GM12891 (cell line): ENCODE measurements around the gene P2RX4.

Source experiments
- DNase-seq: peaks from one replicate; pipeline ENCODE4 v3.0.0; 2011; ENCODE audit warnings: low spot score; ENCODE audit not compliant: insufficient read length
- FAIRE-seq: peaks from 2 replicates; lab custom pipeline; 2011; peaks lifted over from hg19 to GRCh38; lab: Jason Lieb, UNC
- PAX5 ChIP-seq: IDR thresholded peaks from 2 replicates; pipeline ENCODE4 v1.6.1; 2011; ENCODE audit warnings: low read length, moderate library complexity, mild to moderate bottlenecking; ENCODE audit not compliant: insufficient read depth, severe bottlenecking
- POLR2A ChIP-seq: IDR thresholded peaks from 2 replicates; pipeline ENCODE4 v1.6.1; 2011; ENCODE audit warnings: low read depth, low read length, control low read depth
- POLR2AphosphoS5 ChIP-seq: IDR thresholded peaks from 2 replicates; pipeline ENCODE4 v1.6.1; 2011; ENCODE audit warnings: low read depth, low read length, control low read depth
- POU2F2 ChIP-seq: IDR thresholded peaks from 2 replicates; pipeline ENCODE4 v1.6.1; 2011; ENCODE audit warnings: low read depth, mild to moderate bottlenecking, control low read depth, low read length, moderate library complexity
- SPI1 ChIP-seq: IDR thresholded peaks from 2 replicates; pipeline ENCODE4 v1.6.1; 2011; ENCODE audit warnings: low read depth, low read length, control low read depth
- TAF1 ChIP-seq: IDR thresholded peaks from 2 replicates; pipeline ENCODE4 v1.6.1; 2011; ENCODE audit warnings: low read depth, low read length, control low read depth

P2RX4 gene

GRCh38 chr12:121230538-121230907 is 20.6 kb downstream of the P2RX4 start:
- FAIRE-seq (no peak), DNase-seq (no peak)
- TF ChIP-seq PAX5 (no peak), POLR2AphosphoS5 (no peak), POLR2A (no peak), SPI1 (no peak), TAF1 (no peak), POU2F2 (no peak)

DNA sequence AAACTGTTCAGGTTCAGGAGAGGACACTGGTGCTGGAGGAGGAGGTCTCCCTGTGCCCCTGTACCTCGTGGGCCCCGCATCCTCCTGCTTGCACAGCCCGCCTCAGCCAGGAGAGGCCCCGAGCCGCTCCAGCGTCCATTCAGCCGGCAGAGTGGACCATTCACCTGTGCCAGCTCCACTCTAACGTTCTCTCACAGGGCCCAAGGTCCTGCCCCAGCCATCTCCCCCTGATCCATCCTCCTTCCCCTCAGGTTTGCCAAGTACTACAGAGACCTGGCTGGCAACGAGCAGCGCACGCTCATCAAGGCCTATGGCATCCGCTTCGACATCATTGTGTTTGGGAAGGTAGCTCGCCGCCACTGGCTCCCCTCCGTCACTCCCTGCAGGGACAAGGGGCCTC is 22.2 kb downstream of the P2RX4 start:
- FAIRE-seq (no peak), DNase-seq (no peak)
- TF ChIP-seq TAF1 (no peak), POLR2A (no peak), POLR2AphosphoS5 (no peak), PAX5 (no peak), SPI1 (no peak), POU2F2 (no peak)

DNA sequence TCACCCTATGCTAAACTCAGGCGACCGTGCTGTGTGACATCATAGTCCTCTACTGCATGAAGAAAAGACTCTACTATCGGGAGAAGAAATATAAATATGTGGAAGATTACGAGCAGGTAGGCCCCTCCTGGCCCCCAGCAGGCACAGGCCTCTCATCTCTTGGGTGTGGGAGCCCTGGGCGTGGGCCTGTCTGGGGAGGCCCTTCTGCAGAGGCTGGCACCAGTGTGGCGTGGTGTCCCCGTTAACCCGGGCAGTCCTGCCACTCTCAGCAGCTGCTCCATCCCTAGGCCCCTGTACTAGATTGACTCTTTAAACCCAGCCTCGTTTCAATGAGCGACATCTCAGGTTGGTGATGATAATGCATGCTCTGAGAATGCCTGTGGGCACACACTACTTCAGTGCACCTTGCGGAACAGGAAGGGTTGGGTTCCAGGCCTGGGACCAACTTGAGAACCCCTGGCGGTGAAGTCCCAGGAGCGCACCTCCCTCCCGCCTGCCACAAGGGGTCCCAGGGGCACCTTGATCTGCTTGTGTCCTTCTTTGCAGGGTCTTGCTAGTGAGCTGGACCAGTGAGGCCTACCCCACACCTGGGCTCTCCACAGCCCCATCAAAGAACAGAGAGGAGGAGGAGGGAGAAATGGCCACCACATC is 23.2 kb downstream of the P2RX4 start:
- FAIRE-seq (no peak), DNase-seq (no peak)
- TF ChIP-seq POLR2AphosphoS5 (no peak), SPI1 (no peak), POLR2A (no peak), PAX5 (no peak), POU2F2 (no peak), TAF1 (no peak)

DNA sequence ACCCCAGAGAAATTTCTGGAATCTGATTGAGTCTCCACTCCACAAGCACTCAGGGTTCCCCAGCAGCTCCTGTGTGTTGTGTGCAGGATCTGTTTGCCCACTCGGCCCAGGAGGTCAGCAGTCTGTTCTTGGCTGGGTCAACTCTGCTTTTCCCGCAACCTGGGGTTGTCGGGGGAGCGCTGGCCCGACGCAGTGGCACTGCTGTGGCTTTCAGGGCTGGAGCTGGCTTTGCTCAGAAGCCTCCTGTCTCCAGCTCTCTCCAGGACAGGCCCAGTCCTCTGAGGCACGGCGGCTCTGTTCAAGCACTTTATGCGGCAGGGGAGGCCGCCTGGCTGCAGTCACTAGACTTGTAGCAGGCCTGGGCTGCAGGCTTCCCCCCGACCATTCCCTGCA is 23.7 kb downstream of the P2RX4 start:
- no peak for FAIRE-seq

GRCh38 chr12:121236776-121237175 is 26.8 kb downstream of the P2RX4 start:
- FAIRE-seq (no peak), DNase-seq (no peak)
- no peak for TF ChIP-seq POLR2A
- no peak for TF ChIP-seq POLR2AphosphoS5
- no peak for TF ChIP-seq POU2F2
- no peak for TF ChIP-seq PAX5
- TF ChIP-seq SPI1, result no peak
- no peak for TF ChIP-seq TAF1

More for the DNA sequence above, 23.7 kb downstream of the P2RX4 start:
- TF ChIP-seq POU2F2, result no peak
- TF ChIP-seq POLR2AphosphoS5, result no peak; the same call in 1 of the 2 replicates
- TF ChIP-seq POLR2A, result no peak
- TF ChIP-seq PAX5, result no peak
- no peak for TF ChIP-seq SPI1
- no peak for TF ChIP-seq TAF1
- DNase-seq, result no peak

- DNase-seq (no peak), FAIRE-seq (no peak)
- TF ChIP-seq POLR2A, result no peak
- TF ChIP-seq PAX5, result no peak
- TF ChIP-seq POLR2AphosphoS5, result no peak
- TF ChIP-seq POU2F2, result no peak
- no peak for TF ChIP-seq TAF1
Observed at GRCh38 chr12:121237415-121237814, 27.5 kb downstream of the P2RX4 start.

DNA sequence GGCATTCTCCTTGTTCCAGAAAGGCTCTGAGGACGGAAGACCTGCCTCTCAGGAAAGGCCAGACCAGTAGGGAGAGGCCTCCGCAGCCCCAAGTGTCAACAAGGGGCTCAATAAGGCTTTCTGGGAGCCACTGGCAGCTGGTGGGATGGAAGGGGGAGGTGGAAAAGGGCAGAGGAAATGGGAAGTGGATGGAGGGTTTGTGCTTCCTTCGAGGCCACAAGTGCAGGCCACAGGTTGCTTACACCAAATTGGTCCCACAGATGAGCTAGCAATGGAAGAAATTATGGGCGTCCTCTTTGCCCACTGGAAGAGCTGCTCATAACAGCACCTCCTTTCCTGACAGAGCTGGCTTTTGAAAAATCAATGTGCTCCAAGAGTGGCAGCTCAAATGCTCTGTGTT is 28.2 kb downstream of the P2RX4 start:
- no peak for FAIRE-seq
- DNase-seq, result no peak
- TF ChIP-seq PAX5 (no peak), POLR2A (no peak), TAF1 (no peak), POU2F2 (no peak), POLR2AphosphoS5 (no peak)

DNA sequence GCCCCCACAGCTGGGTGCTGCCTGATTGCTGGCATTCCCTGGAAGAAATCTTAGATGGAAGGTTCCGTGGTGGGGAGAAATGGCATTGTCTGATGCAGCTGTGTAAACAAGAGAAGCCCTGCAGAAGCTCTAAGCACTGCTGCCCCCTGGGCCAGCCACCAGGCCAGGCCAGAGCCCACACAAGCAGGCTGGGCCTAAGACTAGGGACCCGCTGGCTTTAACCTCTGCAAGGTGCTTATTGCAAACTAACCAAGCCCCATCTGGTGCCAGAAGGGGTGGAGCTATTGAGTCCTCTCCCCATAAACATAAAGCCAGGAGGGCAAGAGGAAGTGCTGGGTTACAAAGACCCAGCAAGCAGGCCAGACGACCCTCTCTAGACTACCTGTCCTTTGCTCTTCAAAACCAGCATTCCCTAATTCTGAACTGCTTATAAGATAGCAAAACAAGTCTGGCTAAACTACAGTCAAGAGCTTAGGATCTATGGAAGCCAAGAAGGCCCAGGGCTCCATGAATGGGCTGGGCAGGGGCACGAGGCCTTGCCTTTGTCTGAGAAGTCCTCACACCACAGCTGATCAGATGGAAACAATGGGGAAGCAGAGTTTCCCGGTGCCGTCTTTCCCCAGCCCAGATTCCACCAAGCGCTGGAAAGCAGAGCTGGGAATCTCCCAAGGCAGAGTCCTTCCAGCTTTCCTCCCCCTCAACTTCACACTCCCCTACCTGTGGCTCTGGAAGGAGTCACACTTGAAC is 28.8 kb downstream of the P2RX4 start:
- DNase-seq (no peak), FAIRE-seq (peak; percentile 51)
- TF ChIP-seq POU2F2 (no peak), SPI1 (peak; percentile 16; the same call in 1 of the 2 replicates), TAF1 (no peak), PAX5 (no peak), POLR2AphosphoS5 (no peak), POLR2A (no peak)

DNA sequence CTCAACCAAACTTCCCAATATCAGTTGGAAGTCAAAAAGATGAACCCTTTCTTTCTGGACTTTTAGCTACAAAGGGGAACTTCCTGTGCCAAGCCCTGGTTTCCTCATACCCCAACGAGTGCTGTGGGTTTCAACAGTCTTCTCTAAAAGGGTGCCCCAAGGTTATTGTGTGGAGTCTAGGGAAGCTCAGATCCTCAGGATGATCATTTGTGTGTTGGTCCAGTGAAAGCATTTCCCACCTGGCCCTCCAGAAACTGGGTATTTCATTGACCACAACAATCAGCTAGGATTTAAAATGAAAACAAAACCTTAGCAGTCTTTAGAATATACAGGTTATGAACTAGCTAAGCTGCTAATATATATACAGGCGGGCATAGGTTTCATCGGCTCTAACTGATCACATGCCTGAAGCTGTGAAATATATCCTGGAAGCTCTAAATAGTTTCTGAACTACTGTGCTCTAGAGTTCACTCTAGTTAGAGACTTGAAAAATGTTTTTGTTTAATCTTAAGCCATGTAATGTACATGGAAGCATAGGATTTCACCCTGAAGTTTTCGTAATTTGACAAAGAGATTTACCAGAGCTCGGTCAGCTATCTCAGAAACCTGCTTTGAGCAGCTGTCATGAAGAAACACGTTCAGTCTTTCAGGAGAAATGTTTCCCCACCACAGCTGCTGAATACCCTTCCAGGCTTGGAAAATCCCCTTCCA is 29.6 kb downstream of the P2RX4 start:
- no peak for TF ChIP-seq POLR2A
- TF ChIP-seq TAF1, result no peak
- no peak for TF ChIP-seq PAX5
- no peak for TF ChIP-seq POLR2AphosphoS5
- TF ChIP-seq SPI1, result no peak
- no peak for TF ChIP-seq POU2F2
- no peak for DNase-seq
- FAIRE-seq, result peak; percentile 33
